WTC11 (cell line): ENCODE data around the gene ATG4C. TPM values are rescaled to one million over a fixed set of nuclear protein-coding genes. Genes with fewer than 3 reads are reported as not detected.
"Not testable (repeated sequence)": the region's sequence is repeated elsewhere in the genome, so short reads cannot be mapped to it uniquely, and the experiment has no call there.

Experiments
- ATAC-seq: fragments of 200-7000 bp; cut with Tn5 transposase; 2 replicates; pipeline ENCODE4 v1.10.0; 2021; ENCODE audit warnings: mild to moderate bottlenecking, moderate library complexity
- CTCF ChIA-PET: fragments of 300-600 bp; sonication (Branson Sonifier 250); formaldehyde crosslinking; loops from one replicate; lab custom pipeline; 2021; ENCODE audit warnings: antibody characterized with exemption; lab: Charles Lee
- POLR2A ChIA-PET: fragments of 350-600 bp; sonication (Branson Sonifier 250); formaldehyde crosslinking; loops from one replicate; lab custom pipeline; 2021; ENCODE audit warnings: antibody characterized with exemption; lab: Charles Lee
- DNase-seq: peaks from one replicate; pipeline ENCODE4 v3.0.0; 2021; ENCODE audit warnings: low spot score
- H3K27ac Mint-ChIP-seq: 2 replicates; pipeline ENCODE4 v1.8.0; 2021; ENCODE audit warnings: mixed read lengths
- H3K27me3 Mint-ChIP-seq: 2 replicates; pipeline ENCODE4 v1.8.0; 2021; ENCODE audit warnings: low read depth, mild to moderate bottlenecking, moderate library complexity, mixed read lengths
- H3K36me3 Mint-ChIP-seq: 2 replicates; pipeline ENCODE4 v1.8.0; 2021; ENCODE audit warnings: mixed read lengths
- H3K4me1 Mint-ChIP-seq: 2 replicates; pipeline ENCODE4 v1.8.0; 2022; ENCODE audit warnings: mixed read lengths
- H3K4me3 Mint-ChIP-seq: 2 replicates; pipeline ENCODE4 v1.8.0; 2021; ENCODE audit warnings: mild to moderate bottlenecking, moderate library complexity, mixed read lengths
- H3K9me3 Mint-ChIP-seq: 2 replicates; pipeline ENCODE4 v1.8.0; 2021; ENCODE audit warnings: mixed read lengths
- AR ChIP-seq: fragments of 250-450 bp; sonication (Bioruptor Pico); IDR thresholded peaks from 2 replicates; pipeline ENCODE4 v1.9.0; 2021; ENCODE audit warnings: mild to moderate bottlenecking
- CREB1 ChIP-seq: sonication (generic); formaldehyde crosslinking; IDR thresholded peaks from 2 replicates; pipeline ENCODE4 v1.8.0; 2023; ENCODE audit warnings: mild to moderate bottlenecking, missing genetic modification reagents
- CREM ChIP-seq: sonication (generic); formaldehyde crosslinking; IDR thresholded peaks from 2 replicates; pipeline ENCODE4 v1.8.1; 2022; ENCODE audit warnings: mild to moderate bottlenecking, missing genetic modification reagents, moderate library complexity
- FOXP4 ChIP-seq: sonication (generic); formaldehyde crosslinking; IDR thresholded peaks from 2 replicates; pipeline ENCODE4 v1.8.0; 2022; ENCODE audit warnings: mild to moderate bottlenecking, missing genetic modification reagents
- IRF2 ChIP-seq: sonication (generic); formaldehyde crosslinking; IDR thresholded peaks from 2 replicates; pipeline ENCODE4 v1.8.0; 2022; ENCODE audit warnings: low read depth, missing genetic modification reagents, borderline replicate concordance
- MAX ChIP-seq: sonication (generic); formaldehyde crosslinking; IDR thresholded peaks from 2 replicates; pipeline ENCODE4 v1.8.0; 2022; ENCODE audit warnings: mild to moderate bottlenecking, missing genetic modification reagents
- TEAD1 ChIP-seq: sonication (generic); formaldehyde crosslinking; IDR thresholded peaks from 2 replicates; pipeline ENCODE4 v1.8.0; 2022; ENCODE audit warnings: mild to moderate bottlenecking, missing genetic modification reagents
- ZNF416 ChIP-seq: fragments of 250-450 bp; sonication (Bioruptor Pico); IDR thresholded peaks from 2 replicates; pipeline ENCODE4 v1.9.0; 2021; ENCODE audit warnings: mild to moderate bottlenecking, inconsistent platforms
- total RNA-seq: library from RNA; stranded (reverse); gene quantifications from 3 replicates; pipeline ENCODE4 v1.2.3, GENCODE V29; 2021

ATG4C gene
- total RNA-seq, 1 experiment from 2014 or later, result 16.6 TPM

GRCh38 chr1:62756255-62756884 is 27.6 kb upstream of the ATG4C start:
- Mint-ChIP-seq H3K9me3 (peaks cover 41% of the 10 kb centered on the region), H3K4me3 (peak overlapping the region; percentile 57), H3K36me3 (peaks cover 35% of the 10 kb centered on the region), H3K27ac (peak overlapping the region; percentile 83), H3K4me1 (peaks cover 44% of the 10 kb centered on the region), H3K27me3 (peaks cover 61% of the 10 kb centered on the region)
- ATAC-seq, CTCF ChIA-PET, POLR2A ChIA-PET: not testable (repeated sequence)
- TF ChIP-seq FOXP4 (CRISPR knock-in tag) (peak; percentile 33; the same call in 1 of the 2 replicates), CREM (0 out of 2 replicates have a peak, but pooled peaks have one; percentile 34), TEAD1 (peak; percentile 24; the same call in 1 of the 2 replicates)
- peak; percentile 39 for DNase-seq

- H3K4me3 Mint-ChIP-seq, H3K27ac Mint-ChIP-seq, POLR2A ChIA-PET, CTCF ChIA-PET, DNase-seq, ATAC-seq: not testable (repeated sequence)
- H3K36me3 Mint-ChIP-seq, result peaks cover 33% of the 10 kb centered on the region
- peaks cover 39% of the 10 kb centered on the region for H3K9me3 Mint-ChIP-seq
- H3K27me3 Mint-ChIP-seq, result peaks cover 53% of the 10 kb centered on the region
- peaks cover 45% of the 10 kb centered on the region for H3K4me1 Mint-ChIP-seq
Measured at GRCh38 chr1:62759232-62759875, 24.6 kb upstream of the ATG4C start.

- Mint-ChIP-seq H3K36me3 (peaks cover 31% of the 10 kb centered on the region), H3K27me3 (peaks cover 46% of the 10 kb centered on the region), H3K4me1 (peaks cover 37% of the 10 kb centered on the region), H3K9me3 (peaks cover 32% of the 10 kb centered on the region)
- H3K27ac Mint-ChIP-seq, DNase-seq, CTCF ChIA-PET, POLR2A ChIA-PET, H3K4me3 Mint-ChIP-seq, ATAC-seq: not testable (repeated sequence)
Measured at GRCh38 chr1:62760021-62760782, 23.7 kb upstream of the ATG4C start.

GRCh38 chr1:62761223-62761870 is 22.6 kb upstream of the ATG4C start:
- CTCF ChIA-PET, ATAC-seq, H3K27ac Mint-ChIP-seq, H3K4me3 Mint-ChIP-seq, DNase-seq, POLR2A ChIA-PET: not testable (repeated sequence)
- H3K9me3 Mint-ChIP-seq, result peaks cover 32% of the 10 kb centered on the region
- H3K4me1 Mint-ChIP-seq, result peaks cover 34% of the 10 kb centered on the region
- peaks cover 45% of the 10 kb centered on the region for H3K27me3 Mint-ChIP-seq
- peaks cover 31% of the 10 kb centered on the region for H3K36me3 Mint-ChIP-seq

- CTCF ChIA-PET, result interaction anchor here (1.0 kb wide), 1 partner anchor 14 kb away, joined by 3 read pairs; no protein-coding TSS in a partner anchor
- ATAC-seq, H3K27ac Mint-ChIP-seq, POLR2A ChIA-PET, H3K4me3 Mint-ChIP-seq, DNase-seq: not testable (repeated sequence)
- Mint-ChIP-seq H3K4me1 (peaks cover 28% of the 10 kb centered on the region), H3K27me3 (peaks cover 38% of the 10 kb centered on the region), H3K9me3 (peaks cover 32% of the 10 kb centered on the region), H3K36me3 (peaks cover 31% of the 10 kb centered on the region)
Measured at GRCh38 chr1:62762027-62762426, 21.9 kb upstream of the ATG4C start.

- CTCF ChIA-PET, result interaction anchor here (0.6 to 0.9 kb wide), 3 partner anchors 54 to 285 kb away, joined by 3 read pairs; no protein-coding TSS in a partner anchor
- ATAC-seq, result peak; percentile 44
- peaks cover 12% of the 10 kb centered on the region for H3K4me1 Mint-ChIP-seq
- no peak for DNase-seq
- POLR2A ChIA-PET, result no interaction called here
- TF ChIP-seq IRF2 (CRISPR knock-in tag), result no peak
- no peak for TF ChIP-seq ZNF416 (CRISPR knock-in tag)
- TF ChIP-seq MAX (CRISPR knock-in tag), result no peak
- no peak for TF ChIP-seq CREB1 (CRISPR knock-in tag)
- TF ChIP-seq AR (CRISPR knock-in tag), result no peak
- peaks cover 4% of the 10 kb centered on the region for H3K27me3 Mint-ChIP-seq
- no peak overlapping the region for H3K4me3 Mint-ChIP-seq
- peaks cover 17% of the 10 kb centered on the region for H3K9me3 Mint-ChIP-seq
- H3K36me3 Mint-ChIP-seq, result peaks cover 10% of the 10 kb centered on the region
- H3K27ac Mint-ChIP-seq, result peak overlapping the region; percentile 12; the same call in 1 of the 2 replicates
Measured at GRCh38 chr1:62765981-62766380, 18.0 kb upstream of the ATG4C start.

GRCh38 chr1:62768551-62768950 is 15.4 kb upstream of the ATG4C start:
- H3K27me3 Mint-ChIP-seq, ATAC-seq, CTCF ChIA-PET, POLR2A ChIA-PET, H3K27ac Mint-ChIP-seq, H3K4me3 Mint-ChIP-seq, DNase-seq, H3K36me3 Mint-ChIP-seq: not testable (repeated sequence)
- Mint-ChIP-seq H3K9me3 (peaks cover 20% of the 10 kb centered on the region), H3K4me1 (peaks cover 12% of the 10 kb centered on the region)
